ENCODE results near the gene PRSS33.

GRCh38 chr16:2810651-2811050 is 23.3 kb upstream of the PRSS33 start:
- TF ChIP-seq CTCF (conservative IDR thresholded peaks at IDR 0.05; ENCODE audit: low read length) = no peak
- TF ChIP-seq EZH2phosphoT487 (IDR thresholded peaks at IDR 0.05; ENCODE audit: borderline replicate concordance) = no peak

Measured in Loucy (cell line).